Glomerular endothelial cell (primary cell): Measurements from ENCODE around the gene MCHR1. TPM values are rescaled to one million over a fixed set of nuclear protein-coding genes. Genes with fewer than 3 reads are reported as not detected.

Experiments used
- DNase-seq: peaks from one replicate; pipeline ENCODE4 v3.0.0-alpha.2; 2011; ENCODE audit warnings: low read depth, low spot score; ENCODE audit errors: extremely low read depth
- total RNA-seq: library from RNA; depleted of rRNA; stranded (reverse); fragments of >200 nt; gene quantifications from 2 replicates; pipeline ENCODE4 v1.2.3, GENCODE V29; 2015

Gene MCHR1
- total RNA-seq, 1 donor from 2014 or later, result 0.88 TPM

- no peak for DNase-seq
Measured at GRCh38 chr22:40720538-40721256, 41.4 kb downstream of the MCHR1 start.

GRCh38 chr22:40721266-40721665 is 42.0 kb downstream of the MCHR1 start:
- no peak for DNase-seq

- DNase-seq, result no peak
Measured at GRCh38 chr22:40723396-40723933, 44.2 kb downstream of the MCHR1 start.

GRCh38 chr22:40726514-40726913 is 47.2 kb downstream of the MCHR1 start:
- DNase-seq, result no peak

GRCh38 chr22:40727070-40727963 is 48.0 kb downstream of the MCHR1 start:
- no peak for DNase-seq

GRCh38 chr22:40727964-40728615 is 48.8 kb downstream of the MCHR1 start:
- no peak for DNase-seq

- DNase-seq, result no peak
Measured at GRCh38 chr22:40728731-40729189, 49.5 kb downstream of the MCHR1 start.

- DNase-seq, result no peak
Measured at GRCh38 chr22:40729284-40729683, 50.0 kb downstream of the MCHR1 start.

Other genes starting within 250 kb of the MCHR1 start
- gene MRTFA, start 42.8 kb upstream of the MCHR1 start, total RNA-seq, result 64.6 and 91.6 TPM in 2 replicates
- 16.3 and 21.3 TPM in 2 replicates for gene SLC25A17, start 139.9 kb downstream of the MCHR1 start, total RNA-seq
- 119 and 155 TPM in 2 replicates for gene ST13, start 177.2 kb downstream of the MCHR1 start, total RNA-seq
- 12.6 and 17.9 TPM in 2 replicates for gene XPNPEP3, start 177.7 kb downstream of the MCHR1 start, total RNA-seq
- gene DNAJB7, start 182.6 kb downstream of the MCHR1 start, total RNA-seq, result not detected in 2 replicates